HG03196 (cell line): ENCODE measurements around the gene DEPDC7.

ENCODE experiments used
- ATAC-seq: cut with Tn5 transposase; IDR thresholded peaks from one replicate; pipeline ENCODE4 v1.9.1; 2021; ENCODE audit not compliant: unreplicated experiment

DEPDC7 gene

GRCh38 chr11:33059331-33060007, 43.8 kb downstream of the DEPDC7 start:
- ATAC-seq = no peak

DNA sequence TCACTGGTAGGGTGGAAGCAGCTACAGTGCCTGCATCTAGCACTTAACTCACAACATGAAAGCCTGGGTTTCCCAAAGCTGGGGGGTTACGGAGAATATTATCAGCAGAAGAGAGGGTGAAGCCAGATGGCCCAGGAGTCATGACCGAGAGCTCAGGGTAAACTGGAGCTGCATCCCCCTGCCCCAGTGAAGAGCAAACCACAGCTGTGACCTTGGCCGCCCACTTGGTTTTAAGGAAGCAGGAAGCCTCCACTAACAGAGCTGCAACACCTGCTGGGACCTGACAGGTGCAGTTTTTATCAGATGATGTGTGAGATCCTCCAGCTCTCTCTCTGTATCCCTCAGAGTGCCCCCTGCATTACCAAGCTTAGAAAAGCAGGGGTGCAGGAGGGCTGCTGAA, 44.6 kb downstream of the DEPDC7 start:
- no peak for ATAC-seq

DNA sequence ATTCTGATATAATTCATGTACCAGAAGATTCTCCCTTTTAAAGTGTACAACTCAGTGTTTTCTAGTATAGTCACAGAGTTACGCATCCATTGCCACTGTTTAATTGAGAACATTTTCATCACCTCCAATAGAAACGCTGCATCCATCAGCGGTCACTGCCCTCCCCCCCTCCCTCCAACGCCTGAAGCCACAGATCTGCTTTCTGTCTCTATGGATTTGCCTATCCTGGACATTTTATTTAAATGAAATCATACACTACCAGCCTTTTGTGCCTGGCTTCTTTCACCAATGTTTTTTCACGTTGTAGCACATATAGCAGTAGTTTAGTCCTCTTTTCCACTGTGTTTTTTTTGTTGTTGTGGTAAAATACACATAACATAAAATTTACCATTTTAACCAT, 46.5 kb downstream of the DEPDC7 start:
- no peak for ATAC-seq

- peak; percentile 40 for ATAC-seq
Observed at GRCh38 chr11:33063326-33063881, 47.7 kb downstream of the DEPDC7 start.

GRCh38 chr11:33064033-33064825, 48.6 kb downstream of the DEPDC7 start:
- no peak for ATAC-seq

- no peak for ATAC-seq
Observed at GRCh38 chr11:33064866-33065265, 49.2 kb downstream of the DEPDC7 start.

DNA sequence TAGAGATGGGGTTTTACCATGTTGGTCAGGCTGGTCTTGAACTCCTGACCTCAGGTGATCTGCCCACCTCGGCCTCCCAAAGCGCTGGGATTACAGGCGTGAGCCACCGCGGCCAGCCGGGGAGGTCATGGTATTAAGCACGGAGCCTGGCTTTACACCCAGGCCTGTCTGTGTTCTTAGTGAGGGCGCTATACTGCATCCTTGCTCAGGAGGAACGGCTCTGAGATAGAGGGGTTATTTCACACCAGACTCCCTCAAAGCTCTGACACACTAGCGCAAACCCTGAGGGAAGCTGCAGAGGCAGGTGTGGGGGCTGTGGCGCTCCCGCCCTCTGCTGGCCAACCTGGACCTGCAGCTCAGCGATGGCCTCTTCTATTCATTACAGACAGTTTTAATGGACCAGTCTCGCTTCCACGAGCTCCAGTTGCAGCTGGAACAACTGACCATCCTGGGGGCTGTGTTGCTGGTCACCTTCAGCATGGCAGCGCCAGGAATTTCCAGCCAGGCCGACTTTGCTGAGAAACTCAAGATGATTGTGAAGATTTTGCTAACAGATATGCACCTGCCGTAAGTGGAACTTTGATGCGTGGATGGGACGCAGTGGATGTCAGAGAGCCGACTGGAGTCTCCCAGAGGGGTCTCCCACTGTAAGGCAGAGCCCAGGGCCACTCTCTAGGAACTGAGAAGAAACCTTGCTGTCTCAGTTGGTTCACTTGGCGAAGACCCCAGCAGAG, 49.9 kb downstream of the DEPDC7 start:
- ATAC-seq = no peak

GRCh38 chr11:33067294-33067693, 51.6 kb downstream of the DEPDC7 start:
- ATAC-seq = no peak

GRCh38 chr11:33068611-33069340, 53.1 kb downstream of the DEPDC7 start:
- no peak for ATAC-seq

- no peak for ATAC-seq
Observed at GRCh38 chr11:33072465-33072864, 56.8 kb downstream of the DEPDC7 start.
